Keratinocyte (primary cell): Measurements from ENCODE around the gene HPCAL1.

ENCODE experiments used
- CTCF ChIP-seq, 3 experiments: IDR thresholded peaks in 1 of 3; conservative IDR thresholded peaks in 1 of 3; optimal IDR thresholded peaks in 1 of 3; 2 replicates in 2 of 3; 3 replicates in 1 of 3; pipeline versions ENCODE3 to v1.5.1; 2011; ENCODE audit warnings: low read length in 3 of 3, mild to moderate bottlenecking in 3 of 3, moderate library complexity in 2 of 3, control low read depth in 1 of 3, inconsistent platforms in 1 of 3; ENCODE audit not compliant: insufficient read depth in 2 of 3; ENCODE audit errors: extremely low read depth in 1 of 3
- EZH2 ChIP-seq: IDR thresholded peaks from one replicate; pipeline ENCODE4 v1.6.1; 2012; ENCODE audit warnings: inconsistent platforms, mild to moderate bottlenecking, low read length, moderate library complexity

- TF ChIP-seq CTCF (optimal IDR thresholded peaks at IDR 0.05 in 1 of 3, IDR thresholded peaks at IDR 0.05 in 1 of 3, conservative IDR thresholded peaks at IDR 0.05 in 1 of 3; ENCODE audit: extremely low read depth in 1 of 3, insufficient read depth in 2 of 3, low read length in 3 of 3) (no peak), EZH2 (no peak)
Observed at GRCh38 chr2:10432311-10433181, 129.8 kb downstream of the HPCAL1 start.
